Smooth muscle cell (in vitro differentiated cells): ENCODE measurements around the gene CD200R1L. TPM values are rescaled to one million over a fixed set of nuclear protein-coding genes. Genes with fewer than 3 reads are reported as not detected.

ENCODE experiments used
- DNase-seq: peaks from one replicate; lab custom pipeline; 2025; ENCODE audit not compliant: unreplicated experiment; lab: John Stamatoyannopoulos, UW
- H2AFZ ChIP-seq: fragments of 200-600 bp; sonication (generic); 2 replicates; pipeline ENCODE4 v1.6.0; 2016; ENCODE audit warnings: antibody characterized with exemption, low read depth, mild to moderate bottlenecking
- H3F3A ChIP-seq: fragments of 200-600 bp; sonication (generic); 2 replicates; pipeline ENCODE4 v1.6.0; 2017; ENCODE audit warnings: antibody characterized with exemption, low read depth
- H3K27ac ChIP-seq: fragments of 200-600 bp; sonication (generic); 2 replicates; pipeline ENCODE4 v1.5.1; 2016; ENCODE audit warnings: low read depth, mild to moderate bottlenecking
- H3K27me3 ChIP-seq: fragments of 200-600 bp; sonication (generic); 2 replicates; pipeline ENCODE4 v1.6.1; 2016; ENCODE audit warnings: low read depth, mild to moderate bottlenecking
- H3K36me3 ChIP-seq: fragments of 200-600 bp; sonication (generic); 2 replicates; pipeline ENCODE4 v1.5.1; 2016; ENCODE audit warnings: low read depth
- H3K4me1 ChIP-seq: fragments of 200-600 bp; sonication (generic); 2 replicates; pipeline ENCODE4 v1.5.1; 2016; ENCODE audit warnings: low read depth
- H3K4me2 ChIP-seq: fragments of 200-600 bp; sonication (generic); 2 replicates; pipeline ENCODE4 v1.6.0; 2016; ENCODE audit warnings: mild to moderate bottlenecking
- H3K4me3 ChIP-seq: fragments of 200-600 bp; sonication (generic); 2 replicates; pipeline ENCODE4 v1.5.1; 2016; ENCODE audit warnings: mild to moderate bottlenecking
- H3K79me2 ChIP-seq: fragments of 200-600 bp; sonication (generic); 2 replicates; pipeline ENCODE4 v1.6.0; 2016; ENCODE audit warnings: low read depth, mild to moderate bottlenecking
- H3K9ac ChIP-seq: fragments of 200-600 bp; sonication (generic); 2 replicates; pipeline ENCODE4 v1.6.0; 2016; ENCODE audit warnings: low read depth
- H3K9me3 ChIP-seq: fragments of 200-600 bp; sonication (generic); replicated peaks from 2 replicates; pipeline ENCODE4 v1.5.1; 2016; ENCODE audit warnings: low read depth
- H4K20me1 ChIP-seq: fragments of 200-600 bp; sonication (generic); 2 replicates; pipeline ENCODE4 v1.6.0; 2016; ENCODE audit warnings: low read depth
- WGBS: methylation state at CpG from one replicate; pipeline ENCODE4 v1.1.7; 2016; ENCODE audit warnings: low lambda C conversion rate; 5-methylcytosine and 5-hydroxymethylcytosine counted together
- polyA plus RNA-seq: library from polyadenylated mRNA; unstranded; fragments of >200 nt; fragmentation: Nextera tagmentation; extraction: Ambion mirVana; gene quantifications from 2 replicates; pipeline ENCODE4 v1.2.1, GENCODE V29; 2016
- total RNA-seq: library from RNA; depleted of rRNA; stranded (reverse); fragments of >200 nt; gene quantifications from 2 replicates; pipeline ENCODE4 v1.2.3, GENCODE V29; 2014
- TF ChIP-seq, protein P1 (sequence below): fragments of 200-600 bp; sonication (generic); IDR thresholded peaks from 2 replicates; pipeline ENCODE4 v1.5.1; 2017; ENCODE audit warnings: borderline replicate concordance, mild to moderate bottlenecking, antibody characterized with exemption; ENCODE audit not compliant: insufficient read depth, poor library complexity, severe bottlenecking

The CD200R1L gene
- total and polyA plus RNA-seq, 2 experiments from 2014 or later, result not detected

DNA sequence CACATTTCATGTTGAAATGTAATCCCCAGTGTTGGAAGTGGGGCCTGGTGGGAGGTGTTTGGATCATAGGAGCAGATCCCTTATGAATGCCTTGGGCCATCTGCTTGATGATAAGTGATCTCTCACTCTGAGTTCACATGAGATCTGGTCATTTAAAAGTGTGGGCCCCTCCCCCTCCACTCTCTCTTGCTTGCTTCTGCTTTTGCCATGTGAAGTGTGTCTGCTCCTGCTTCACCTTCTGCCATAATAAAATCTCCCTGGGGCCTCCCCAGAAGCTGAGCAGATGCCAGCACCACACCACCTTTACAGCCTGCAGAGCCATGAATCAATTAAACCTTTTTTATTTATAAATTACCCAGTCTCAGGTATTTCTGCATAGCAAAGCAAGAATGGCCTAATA, 14.2 kb upstream of the CD200R1L start:
- H3K9me3 ChIP-seq, result peaks cover 2% of the 10 kb centered on the region
- H3K27ac ChIP-seq, result no peak overlapping the region
- H2AFZ ChIP-seq, result no peak overlapping the region
- H3K4me2 ChIP-seq, result no peak overlapping the region
- H3K9ac ChIP-seq, result no peak overlapping the region
- no peaks in the 10 kb centered on the region for H3K27me3 ChIP-seq
- no peaks in the 10 kb centered on the region for H3F3A ChIP-seq
- DNase-seq, result no peak
- no peaks in the 10 kb centered on the region for H3K4me1 ChIP-seq
- H4K20me1 ChIP-seq, result no peaks in the 10 kb centered on the region
- H3K4me3 ChIP-seq, result no peak overlapping the region
- H3K79me2 ChIP-seq, result no peaks in the 10 kb centered on the region
- peaks cover 4% of the 10 kb centered on the region for H3K36me3 ChIP-seq
- TF ChIP-seq, protein P1, sequence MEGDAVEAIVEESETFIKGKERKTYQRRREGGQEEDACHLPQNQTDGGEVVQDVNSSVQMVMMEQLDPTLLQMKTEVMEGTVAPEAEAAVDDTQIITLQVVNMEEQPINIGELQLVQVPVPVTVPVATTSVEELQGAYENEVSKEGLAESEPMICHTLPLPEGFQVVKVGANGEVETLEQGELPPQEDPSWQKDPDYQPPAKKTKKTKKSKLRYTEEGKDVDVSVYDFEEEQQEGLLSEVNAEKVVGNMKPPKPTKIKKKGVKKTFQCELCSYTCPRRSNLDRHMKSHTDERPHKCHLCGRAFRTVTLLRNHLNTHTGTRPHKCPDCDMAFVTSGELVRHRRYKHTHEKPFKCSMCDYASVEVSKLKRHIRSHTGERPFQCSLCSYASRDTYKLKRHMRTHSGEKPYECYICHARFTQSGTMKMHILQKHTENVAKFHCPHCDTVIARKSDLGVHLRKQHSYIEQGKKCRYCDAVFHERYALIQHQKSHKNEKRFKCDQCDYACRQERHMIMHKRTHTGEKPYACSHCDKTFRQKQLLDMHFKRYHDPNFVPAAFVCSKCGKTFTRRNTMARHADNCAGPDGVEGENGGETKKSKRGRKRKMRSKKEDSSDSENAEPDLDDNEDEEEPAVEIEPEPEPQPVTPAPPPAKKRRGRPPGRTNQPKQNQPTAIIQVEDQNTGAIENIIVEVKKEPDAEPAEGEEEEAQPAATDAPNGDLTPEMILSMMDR, result no peak

DNA sequence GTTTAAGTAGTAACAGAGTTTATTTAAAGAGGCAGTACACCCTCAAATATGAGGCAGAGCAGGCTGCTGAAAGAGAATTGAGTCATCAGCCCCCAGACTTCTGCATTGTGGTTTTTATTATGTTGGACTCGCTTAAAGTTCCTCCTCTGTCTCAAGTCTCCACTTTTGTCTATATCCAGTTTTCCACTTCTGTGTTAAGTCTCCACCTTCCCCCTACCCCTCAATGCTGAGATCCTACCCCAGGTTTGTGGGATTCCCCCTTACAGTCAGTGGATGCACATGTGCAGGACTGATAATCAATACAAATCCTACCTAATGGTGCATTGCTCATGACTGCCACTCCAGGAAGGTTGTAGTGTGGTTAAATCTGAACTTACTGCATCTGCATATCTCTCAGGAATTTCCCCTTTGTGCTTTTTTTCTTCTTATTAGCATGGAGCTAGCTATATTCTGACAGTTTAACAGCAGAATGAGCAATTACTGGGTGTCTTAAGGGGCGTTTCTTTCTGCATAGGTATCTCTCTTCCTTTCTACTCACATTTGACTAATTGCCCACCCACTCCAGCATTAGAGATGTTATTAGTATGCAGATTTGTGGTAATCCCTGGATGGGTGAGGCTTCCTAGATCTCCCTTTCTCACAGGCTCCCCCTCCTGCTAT, 11.9 kb upstream of the CD200R1L start:
- Histone ChIP-seq H3K27ac (no peak overlapping the region), H3K4me3 (no peak overlapping the region), H3F3A (no peaks in the 10 kb centered on the region), H3K9me3 (peaks cover 2% of the 10 kb centered on the region), H2AFZ (no peak overlapping the region), H3K9ac (no peak overlapping the region), H4K20me1 (no peaks in the 10 kb centered on the region), H3K27me3 (no peaks in the 10 kb centered on the region), H3K36me3 (peaks cover 4% of the 10 kb centered on the region), H3K79me2 (no peaks in the 10 kb centered on the region), H3K4me1 (no peaks in the 10 kb centered on the region), H3K4me2 (no peak overlapping the region)
- 67% methylated on average over 2 of the region's 2 CpGs for WGBS
- DNase-seq, result no peak
- TF ChIP-seq, protein P1, result no peak

DNA sequence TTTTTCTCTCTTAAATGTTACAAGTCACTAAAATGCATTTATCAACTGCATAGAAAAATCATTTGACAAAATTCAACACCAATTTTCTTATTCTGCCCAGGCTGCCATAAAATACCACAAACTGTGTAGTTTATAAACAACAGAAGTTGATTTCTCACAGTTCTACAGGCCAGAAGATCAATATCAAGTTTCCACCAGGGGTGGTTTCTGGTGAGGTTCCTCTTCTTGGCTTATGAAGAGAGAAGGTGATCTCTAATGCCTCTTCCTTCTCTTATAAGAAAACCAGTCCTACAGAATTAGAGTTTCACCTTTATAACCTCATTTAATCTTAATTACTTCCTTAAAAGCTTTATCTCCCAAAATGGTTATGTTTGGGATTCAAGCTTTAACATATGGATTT, 10.9 kb upstream of the CD200R1L start:
- Histone ChIP-seq H3K4me3 (no peak overlapping the region), H3K9ac (no peak overlapping the region), H3K4me2 (no peak overlapping the region), H3K27ac (no peak overlapping the region), H3K4me1 (no peaks in the 10 kb centered on the region), H3K27me3 (no peaks in the 10 kb centered on the region), H2AFZ (no peak overlapping the region), H4K20me1 (no peaks in the 10 kb centered on the region), H3K79me2 (no peaks in the 10 kb centered on the region), H3K36me3 (peaks cover 4% of the 10 kb centered on the region), H3F3A (no peaks in the 10 kb centered on the region), H3K9me3 (peaks cover 2% of the 10 kb centered on the region)
- TF ChIP-seq, protein P1, result no peak
- DNase-seq, result no peak

DNA sequence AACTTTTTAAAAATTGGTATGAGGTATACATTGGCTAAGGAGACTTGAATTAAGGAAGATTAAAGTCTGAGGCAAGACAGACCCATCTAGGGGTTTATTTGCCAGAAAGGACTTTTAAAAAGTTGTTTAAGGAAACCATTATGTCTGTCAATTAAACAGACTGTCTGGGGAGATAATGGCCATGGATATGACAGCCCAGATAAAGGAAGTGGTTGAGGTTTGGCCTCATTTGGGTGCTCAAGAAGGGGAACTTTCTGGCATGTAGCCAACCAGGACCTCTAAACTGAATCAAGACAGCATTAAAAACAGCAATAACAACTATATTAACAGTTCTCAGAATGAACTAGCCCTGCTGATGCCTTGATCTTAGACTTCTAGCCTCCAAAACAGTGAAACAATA, 9.9 kb upstream of the CD200R1L start:
- H4K20me1 ChIP-seq, result no peaks in the 10 kb centered on the region
- no peaks in the 10 kb centered on the region for H3F3A ChIP-seq
- no peaks in the 10 kb centered on the region for H3K79me2 ChIP-seq
- no peak overlapping the region for H3K9ac ChIP-seq
- peaks cover 4% of the 10 kb centered on the region for H3K36me3 ChIP-seq
- no peak overlapping the region for H2AFZ ChIP-seq
- no peak for DNase-seq
- no peaks in the 10 kb centered on the region for H3K4me1 ChIP-seq
- no peaks in the 10 kb centered on the region for H3K27me3 ChIP-seq
- TF ChIP-seq, protein P1, result no peak
- no peak overlapping the region for H3K4me2 ChIP-seq
- H3K9me3 ChIP-seq, result peaks cover 2% of the 10 kb centered on the region
- H3K4me3 ChIP-seq, result no peak overlapping the region
- H3K27ac ChIP-seq, result no peak overlapping the region
